C1 segment of cervical spinal cord (tissue), 14 donors: ENCODE measurements around the gene TAP1.
"Not testable (repeated sequence)": the region's sequence is repeated elsewhere in the genome, so short reads cannot be mapped to it uniquely, and the experiment has no call there.

ENCODE experiments used
- DNase-seq, 14 donors: peaks; one replicate each; lab custom pipeline; 2025; lab: John Stamatoyannopoulos, UW

TAP1 gene

DNA sequence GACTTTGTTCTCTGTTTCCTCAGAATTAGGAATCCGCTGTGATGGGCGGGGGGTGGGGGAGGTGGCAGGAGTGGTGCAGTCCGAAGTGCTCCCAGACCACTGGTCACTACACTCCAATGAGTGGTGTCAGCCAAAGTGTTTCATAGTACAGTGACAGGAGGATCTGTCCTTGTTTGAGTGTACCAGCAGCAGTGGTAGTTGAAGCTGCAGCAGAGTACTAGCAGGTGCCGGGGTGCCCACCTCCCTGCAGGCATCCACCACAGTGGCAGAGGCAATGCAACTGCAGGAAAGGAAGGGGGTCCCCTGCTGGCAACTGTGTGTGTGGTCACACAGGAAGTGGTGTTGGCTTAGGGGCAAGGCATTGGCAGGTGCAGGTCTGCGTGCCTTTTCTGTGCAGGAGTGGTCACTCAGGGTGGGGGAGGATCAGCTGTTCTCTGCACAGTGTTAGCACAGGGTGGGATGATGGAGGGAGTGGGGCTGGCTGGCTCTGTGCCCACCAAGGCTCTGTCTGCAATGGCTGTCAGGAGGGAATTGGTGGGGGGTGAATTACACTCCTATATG lies 46.4 kb downstream of the TAP1 start:
- no peak for DNase-seq

- not testable (repeated sequence) for DNase-seq
Observed at GRCh38 chr6:32805404-32805803, 48.1 kb downstream of the TAP1 start.

GRCh38 chr6:32803416-32803815 lies 50.1 kb downstream of the TAP1 start:
- DNase-seq = no peak

GRCh38 chr6:32799740-32800139 lies 53.8 kb downstream of the TAP1 start:
- DNase-seq = no peak

DNA sequence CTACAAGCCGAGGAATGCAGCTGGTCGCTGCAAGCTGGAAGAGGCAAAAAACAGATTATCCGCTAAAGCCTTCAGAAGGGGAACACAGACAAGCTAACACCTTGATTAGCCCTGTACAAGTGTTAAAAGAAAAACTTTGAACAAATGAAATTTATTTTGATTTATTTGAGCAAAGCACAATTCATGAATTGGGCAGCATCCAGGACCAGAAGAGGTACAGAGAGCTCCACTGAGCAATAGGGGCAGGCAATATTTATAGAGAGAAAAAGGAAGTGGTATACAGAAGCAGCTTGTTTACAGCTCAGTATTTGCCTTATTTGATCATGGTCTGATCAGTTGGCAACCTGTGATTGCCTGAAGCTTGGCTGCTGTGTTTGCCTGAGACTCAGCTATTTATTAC lies 54.3 kb downstream of the TAP1 start:
- no peak for DNase-seq

DNA sequence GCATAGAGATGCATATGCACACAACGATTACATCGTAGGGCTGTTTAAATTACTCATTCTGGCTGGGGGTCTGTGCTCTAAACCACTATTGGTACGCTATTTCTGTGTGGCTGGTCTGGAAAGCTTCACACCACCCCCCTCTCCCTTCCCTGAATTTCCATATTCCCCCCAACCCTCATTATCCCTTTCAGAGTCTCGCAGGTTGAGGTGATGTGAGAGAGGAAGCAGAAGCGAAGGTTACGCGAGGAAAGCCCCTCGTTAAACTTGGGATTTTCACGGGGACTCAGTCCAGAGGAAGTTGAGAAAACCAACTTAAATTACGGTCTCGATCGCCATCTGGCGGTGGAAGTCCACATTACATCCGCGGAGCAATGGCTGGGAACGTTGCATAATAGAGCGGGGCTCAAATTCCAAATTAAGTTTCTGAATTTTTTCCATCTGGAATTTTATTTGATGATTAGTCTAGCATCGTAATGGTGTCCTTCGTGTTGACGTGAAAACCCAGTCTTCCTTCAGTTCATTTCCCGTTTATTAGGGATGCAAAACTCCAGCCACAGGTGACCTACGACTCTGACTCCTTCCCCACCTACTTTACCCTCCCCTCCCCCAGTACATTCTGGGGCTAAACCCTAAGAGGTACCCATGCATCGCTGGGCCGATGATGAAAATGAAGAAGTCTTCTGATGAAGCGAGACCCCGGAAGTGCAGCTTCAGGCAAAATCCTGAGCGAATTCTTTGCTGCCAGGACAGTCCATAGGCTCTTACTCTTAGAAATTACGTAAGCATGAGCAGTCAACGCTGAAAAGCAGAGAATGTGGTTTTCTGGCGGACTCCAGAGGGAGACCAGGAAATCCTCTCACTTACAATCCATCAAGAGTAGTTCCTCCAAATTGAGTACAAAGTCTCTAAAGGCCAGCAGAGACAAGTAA lies 56.4 kb downstream of the TAP1 start:
- peak in 11 of 14 donors; percentile 8 to 66 (median 36) for DNase-seq
